Epithelial cell of esophagus (primary cell): ENCODE data around the gene RASGRP3.

Source experiments
- DNase-seq: peaks from one replicate; pipeline ENCODE4 v3.0.0; 2010; ENCODE audit warnings: low read depth
- H3K4me3 ChIP-seq: 2 replicates; pipeline ENCODE4 v1.5.1; 2011; ENCODE audit warnings: mild to moderate bottlenecking, low read length, control low read depth
- TF ChIP-seq, protein P1 (sequence below): IDR thresholded peaks from 2 replicates; pipeline ENCODE4 v1.5.1; 2011; ENCODE audit warnings: low read depth, mild to moderate bottlenecking, low read length, control low read depth, inconsistent platforms; ENCODE audit not compliant: insufficient read depth; ENCODE audit errors: missing control alignments

Gene RASGRP3

DNA sequence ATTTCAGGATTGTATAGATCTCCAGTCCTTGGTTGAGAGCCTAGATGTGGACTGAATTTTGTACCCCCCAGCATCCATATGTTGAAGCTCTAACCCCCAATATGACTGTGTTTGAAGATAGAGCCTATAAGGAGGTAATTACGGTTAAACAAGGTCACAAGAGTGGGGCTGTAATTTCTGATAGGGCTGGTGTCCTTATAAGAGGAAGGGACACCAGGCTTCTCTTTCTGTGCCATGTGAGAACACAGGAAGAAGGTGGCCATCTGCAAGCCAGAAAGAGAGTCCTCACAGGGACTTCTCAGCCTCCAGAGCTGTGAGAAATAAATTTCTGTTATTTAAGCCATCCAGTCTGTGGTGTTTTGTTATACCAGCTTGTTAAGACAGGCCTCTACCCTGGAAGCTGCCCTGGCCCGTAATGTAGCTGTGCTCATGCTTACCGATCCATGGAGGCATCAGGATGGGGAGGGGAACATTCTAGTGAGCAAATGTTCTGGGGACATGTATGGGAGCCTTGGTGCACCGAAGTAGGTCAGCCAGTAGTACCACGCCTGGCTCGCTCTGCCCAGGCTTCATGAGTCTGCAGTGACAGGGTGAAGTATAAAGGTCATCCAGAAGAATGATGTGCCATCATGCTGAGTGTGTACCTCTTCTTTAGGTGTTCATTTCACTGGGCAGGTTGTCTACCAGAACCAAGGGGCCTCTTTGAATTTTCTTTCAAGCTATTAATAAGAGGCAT is 16.1 kb downstream of the RASGRP3 start:
- H3K4me3 ChIP-seq = no peak overlapping the region
- TF ChIP-seq, protein P1, sequence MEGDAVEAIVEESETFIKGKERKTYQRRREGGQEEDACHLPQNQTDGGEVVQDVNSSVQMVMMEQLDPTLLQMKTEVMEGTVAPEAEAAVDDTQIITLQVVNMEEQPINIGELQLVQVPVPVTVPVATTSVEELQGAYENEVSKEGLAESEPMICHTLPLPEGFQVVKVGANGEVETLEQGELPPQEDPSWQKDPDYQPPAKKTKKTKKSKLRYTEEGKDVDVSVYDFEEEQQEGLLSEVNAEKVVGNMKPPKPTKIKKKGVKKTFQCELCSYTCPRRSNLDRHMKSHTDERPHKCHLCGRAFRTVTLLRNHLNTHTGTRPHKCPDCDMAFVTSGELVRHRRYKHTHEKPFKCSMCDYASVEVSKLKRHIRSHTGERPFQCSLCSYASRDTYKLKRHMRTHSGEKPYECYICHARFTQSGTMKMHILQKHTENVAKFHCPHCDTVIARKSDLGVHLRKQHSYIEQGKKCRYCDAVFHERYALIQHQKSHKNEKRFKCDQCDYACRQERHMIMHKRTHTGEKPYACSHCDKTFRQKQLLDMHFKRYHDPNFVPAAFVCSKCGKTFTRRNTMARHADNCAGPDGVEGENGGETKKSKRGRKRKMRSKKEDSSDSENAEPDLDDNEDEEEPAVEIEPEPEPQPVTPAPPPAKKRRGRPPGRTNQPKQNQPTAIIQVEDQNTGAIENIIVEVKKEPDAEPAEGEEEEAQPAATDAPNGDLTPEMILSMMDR = no peak
- DNase-seq = no peak

GRCh38 chr2:33494155-33494779 is 17.8 kb downstream of the RASGRP3 start:
- DNase-seq = peak; percentile 37
- TF ChIP-seq, protein P1 = no peak
- H3K4me3 ChIP-seq = no peak overlapping the region

DNA sequence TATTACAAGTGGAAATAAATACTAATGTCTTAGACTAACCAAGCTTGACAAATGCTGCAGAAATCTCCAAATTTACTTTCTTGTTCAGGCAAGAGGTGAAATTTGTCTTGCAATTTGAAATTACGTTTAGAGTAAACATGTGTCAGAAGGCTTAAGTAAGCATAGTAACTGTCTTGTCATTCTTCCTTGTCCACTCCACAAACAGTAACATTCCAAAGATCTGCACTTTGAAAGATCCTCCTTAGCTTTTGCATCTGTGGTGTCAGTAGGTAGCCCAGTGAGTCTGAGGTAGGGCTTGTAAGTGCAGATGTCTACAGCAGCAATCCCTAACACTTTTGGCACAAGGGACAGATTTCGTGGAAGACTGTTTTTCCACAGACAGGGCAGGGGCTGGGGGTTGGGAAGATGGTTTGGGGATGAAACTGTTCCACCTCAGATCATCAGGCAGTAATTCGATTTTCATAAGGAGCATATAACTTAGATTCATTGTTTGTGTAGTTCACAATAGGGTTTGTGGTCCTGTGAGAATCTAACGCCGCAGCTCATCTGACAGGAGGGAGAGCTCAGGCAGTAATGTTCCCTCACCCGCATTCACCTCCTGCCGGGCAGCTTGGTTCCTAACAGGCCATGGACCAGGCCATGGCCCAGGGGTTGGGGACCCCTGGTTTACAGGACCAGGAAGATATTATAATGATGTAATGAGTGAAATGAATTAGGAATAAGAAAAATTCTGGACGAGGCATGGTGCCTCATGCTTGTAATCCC is 18.6 kb downstream of the RASGRP3 start:
- H3K4me3 ChIP-seq = no peak overlapping the region
- TF ChIP-seq, protein P1 = no peak
- peak; percentile 16 for DNase-seq

GRCh38 chr2:33495683-33496082 is 19.2 kb downstream of the RASGRP3 start:
- TF ChIP-seq, protein P1 = no peak
- DNase-seq = no peak
- no peak overlapping the region for H3K4me3 ChIP-seq

DNA sequence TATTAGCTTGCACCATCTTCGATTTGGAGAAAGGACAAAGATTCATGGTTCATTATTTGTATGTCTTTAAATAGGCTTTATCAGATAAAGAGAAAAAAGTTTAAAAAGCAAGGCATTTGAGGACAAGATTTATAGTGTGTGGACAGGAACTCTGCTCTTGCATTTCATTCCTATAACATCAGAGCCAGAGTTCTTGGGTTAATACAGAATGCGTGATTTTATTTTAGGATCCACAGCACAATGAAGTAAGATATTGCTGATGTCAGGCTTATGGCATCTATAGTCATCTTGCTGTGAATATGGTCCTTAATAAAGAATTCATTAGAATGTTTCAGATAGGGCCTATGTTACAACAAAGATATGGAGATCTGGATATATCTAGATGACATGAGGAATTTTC is 19.7 kb downstream of the RASGRP3 start:
- TF ChIP-seq, protein P1 = no peak
- DNase-seq = no peak
- no peak overlapping the region for H3K4me3 ChIP-seq

GRCh38 chr2:33496726-33497125 is 20.3 kb downstream of the RASGRP3 start:
- DNase-seq = no peak
- TF ChIP-seq, protein P1 = no peak

More at GRCh38 chr2:33496726-33497125, 20.3 kb downstream of the RASGRP3 start:
- H3K4me3 ChIP-seq = no peak overlapping the region
